Mammary epithelial cell (primary cell): ENCODE data around the gene RWDD3.

Source experiments
- EZH2 ChIP-seq: IDR thresholded peaks from 2 replicates; pipeline ENCODE4 v1.6.1; 2012; ENCODE audit warnings: low read length, inconsistent platforms, borderline replicate concordance
- TF ChIP-seq, protein P1 (sequence below), 2 donors: IDR thresholded peaks in 1 of 2; conservative IDR thresholded peaks in 1 of 2; 2 replicates each; pipeline ENCODE4 v1.5.1; 2011 to 2012; ENCODE audit warnings: inconsistent platforms in 2 of 2, low read length in 2 of 2, mild to moderate bottlenecking in 2 of 2, control low read depth in 1 of 2, low read depth in 1 of 2; ENCODE audit not compliant: insufficient read depth in 1 of 2; ENCODE audit errors: extremely low read depth in 1 of 2

- TF ChIP-seq, protein P1, sequence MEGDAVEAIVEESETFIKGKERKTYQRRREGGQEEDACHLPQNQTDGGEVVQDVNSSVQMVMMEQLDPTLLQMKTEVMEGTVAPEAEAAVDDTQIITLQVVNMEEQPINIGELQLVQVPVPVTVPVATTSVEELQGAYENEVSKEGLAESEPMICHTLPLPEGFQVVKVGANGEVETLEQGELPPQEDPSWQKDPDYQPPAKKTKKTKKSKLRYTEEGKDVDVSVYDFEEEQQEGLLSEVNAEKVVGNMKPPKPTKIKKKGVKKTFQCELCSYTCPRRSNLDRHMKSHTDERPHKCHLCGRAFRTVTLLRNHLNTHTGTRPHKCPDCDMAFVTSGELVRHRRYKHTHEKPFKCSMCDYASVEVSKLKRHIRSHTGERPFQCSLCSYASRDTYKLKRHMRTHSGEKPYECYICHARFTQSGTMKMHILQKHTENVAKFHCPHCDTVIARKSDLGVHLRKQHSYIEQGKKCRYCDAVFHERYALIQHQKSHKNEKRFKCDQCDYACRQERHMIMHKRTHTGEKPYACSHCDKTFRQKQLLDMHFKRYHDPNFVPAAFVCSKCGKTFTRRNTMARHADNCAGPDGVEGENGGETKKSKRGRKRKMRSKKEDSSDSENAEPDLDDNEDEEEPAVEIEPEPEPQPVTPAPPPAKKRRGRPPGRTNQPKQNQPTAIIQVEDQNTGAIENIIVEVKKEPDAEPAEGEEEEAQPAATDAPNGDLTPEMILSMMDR (conservative IDR thresholded peaks at IDR 0.05 in 1 of 2, IDR thresholded peaks at IDR 0.05 in 1 of 2; ENCODE audit: extremely low read depth in 1 of 2, insufficient read depth in 1 of 2, low read depth in 1 of 2, low read length in 2 of 2) = no peak
- TF ChIP-seq EZH2 = no peak
Measured at GRCh38 chr1:95203908-95204437, 30.0 kb upstream of the RWDD3 start.
